Putamen (tissue), 1 donor: Measurements from ENCODE around the gene AFTPH.

Experiments
- DNase-seq: peaks from one replicate; pipeline ENCODE4 v3.0.0-alpha.2; 2016; ENCODE audit warnings: low spot score

AFTPH gene

GRCh38 chr2:64540615-64541014 is 16.5 kb downstream of the AFTPH start:
- DNase-seq = no peak

- no peak for DNase-seq
Measured at GRCh38 chr2:64541547-64541946, 17.4 kb downstream of the AFTPH start.

GRCh38 chr2:64542071-64543007 is 18.2 kb downstream of the AFTPH start:
- DNase-seq = no peak

DNA sequence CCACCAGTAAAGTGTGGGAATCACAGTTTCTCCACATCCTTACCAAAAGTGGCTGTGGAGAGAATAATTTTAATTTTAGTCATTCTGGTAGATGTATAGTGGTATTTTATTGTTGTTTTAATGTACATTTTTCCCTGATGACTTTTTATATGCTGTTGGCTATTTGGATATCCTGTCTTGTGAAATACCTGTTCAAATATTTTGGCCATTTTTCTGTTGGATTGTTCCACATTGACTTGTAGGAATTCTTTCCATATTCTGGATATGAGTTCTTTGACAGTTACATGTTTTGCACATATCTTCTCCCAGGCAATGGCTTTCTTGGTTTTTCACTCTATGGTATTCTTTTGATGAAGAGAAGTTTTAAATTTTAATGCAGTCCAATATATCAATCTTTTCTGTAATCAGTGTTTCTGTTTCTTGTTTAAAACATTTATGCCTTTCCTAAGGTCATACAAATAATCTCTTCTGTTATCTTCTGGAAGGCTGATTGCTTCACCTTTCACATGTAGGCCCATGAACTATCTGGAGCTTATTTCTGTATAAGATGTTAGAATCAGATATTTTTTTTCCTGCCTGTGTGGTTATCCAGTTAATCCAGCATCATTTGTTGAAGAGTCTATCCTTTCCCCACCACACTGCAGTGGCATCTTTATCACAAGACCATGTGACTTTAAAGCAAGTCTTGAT is 19.0 kb downstream of the AFTPH start:
- no peak for DNase-seq

- no peak for DNase-seq
Measured at GRCh38 chr2:64548761-64549160, 24.6 kb downstream of the AFTPH start.

DNA sequence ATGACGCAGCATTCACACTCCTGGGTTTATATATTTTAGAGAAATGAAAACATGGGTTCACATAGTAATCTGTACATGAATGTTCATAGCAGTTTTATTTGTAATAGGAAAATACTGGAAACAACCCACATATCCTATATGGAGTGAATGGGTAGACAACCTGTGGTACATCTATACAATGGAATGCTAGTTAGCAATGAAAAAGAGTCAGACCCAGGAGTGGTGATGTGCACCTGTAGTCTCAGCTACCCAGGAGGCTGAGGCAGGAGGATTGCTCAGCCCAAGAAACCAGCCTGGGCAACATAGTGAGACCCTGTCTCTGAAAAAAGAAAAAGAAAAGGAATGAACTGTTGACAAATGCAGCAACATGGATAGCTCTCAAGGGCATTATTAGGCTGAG is 25.9 kb downstream of the AFTPH start:
- no peak for DNase-seq

DNA sequence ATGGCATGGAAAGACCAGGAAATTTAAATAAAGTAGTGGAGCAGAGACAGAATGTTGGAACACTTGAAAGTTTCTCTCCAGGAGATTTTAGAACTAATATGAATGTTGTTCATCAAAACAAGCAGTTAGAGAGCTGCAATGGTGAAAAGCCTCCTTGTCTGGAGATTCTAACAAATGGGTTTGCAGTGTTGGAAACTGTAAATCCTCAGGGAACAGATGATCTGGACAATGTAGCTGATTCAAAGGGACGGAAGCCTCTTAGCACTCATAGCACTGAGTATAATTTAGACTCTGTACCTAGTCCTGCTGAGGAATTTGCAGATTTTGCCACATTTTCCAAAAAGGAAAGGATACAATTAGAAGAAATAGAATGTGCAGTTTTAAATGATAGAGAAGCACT is 27.7 kb downstream of the AFTPH start:
- DNase-seq = no peak

DNA sequence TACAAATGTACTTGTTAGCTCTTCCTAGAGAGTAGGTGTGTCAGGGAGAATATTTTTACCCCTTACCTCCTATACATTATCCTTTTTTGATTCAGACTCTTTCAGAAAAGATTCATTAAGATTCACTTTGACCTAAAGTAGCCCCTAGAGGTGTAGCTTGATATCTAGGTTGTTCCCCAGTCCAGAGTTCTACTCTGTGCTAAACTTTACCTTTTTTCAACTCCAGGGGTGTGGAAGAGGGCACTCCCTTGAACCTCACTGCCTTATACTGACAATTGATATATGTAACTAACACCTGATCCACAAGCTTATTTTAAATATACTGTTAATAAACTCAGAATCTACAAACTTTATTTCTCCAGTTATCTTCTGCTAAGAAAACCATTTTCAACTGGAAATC is 30.0 kb downstream of the AFTPH start:
- no peak for DNase-seq

- DNase-seq = no peak
Measured at GRCh38 chr2:64558445-64559081, 34.4 kb downstream of the AFTPH start.

- DNase-seq = no peak
Measured at GRCh38 chr2:64562148-64562784, 38.1 kb downstream of the AFTPH start.

DNA sequence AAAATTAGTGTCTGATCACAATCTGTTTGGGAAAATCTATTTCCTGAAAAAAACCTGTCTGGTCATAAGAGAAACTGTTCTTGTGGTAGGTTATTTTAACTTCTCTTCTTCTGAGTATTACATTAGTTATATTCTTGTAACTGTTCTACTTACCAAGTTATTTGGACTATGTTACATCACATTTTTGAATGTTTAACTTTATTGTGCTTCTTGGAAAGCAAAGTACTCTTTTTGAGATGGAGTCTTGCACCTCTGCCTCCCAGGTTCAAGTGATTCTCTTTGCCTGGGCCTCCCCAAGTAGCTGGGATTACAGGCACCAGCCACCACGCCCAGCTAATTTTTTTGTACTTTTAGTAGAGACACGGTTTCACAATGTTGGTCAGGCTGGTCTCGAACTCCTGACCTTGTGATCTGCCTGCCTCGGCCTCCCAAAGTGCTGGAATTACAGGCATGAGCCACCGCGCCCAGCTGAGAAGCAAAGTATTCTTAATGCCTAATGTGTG is 39.4 kb downstream of the AFTPH start:
- no peak for DNase-seq

GRCh38 chr2:64565949-64566710 is 42.0 kb downstream of the AFTPH start:
- no peak for DNase-seq

- no peak for DNase-seq
Measured at GRCh38 chr2:64567473-64567872, 43.3 kb downstream of the AFTPH start.

- DNase-seq = no peak
Measured at GRCh38 chr2:64568836-64569235, 44.7 kb downstream of the AFTPH start.

DNA sequence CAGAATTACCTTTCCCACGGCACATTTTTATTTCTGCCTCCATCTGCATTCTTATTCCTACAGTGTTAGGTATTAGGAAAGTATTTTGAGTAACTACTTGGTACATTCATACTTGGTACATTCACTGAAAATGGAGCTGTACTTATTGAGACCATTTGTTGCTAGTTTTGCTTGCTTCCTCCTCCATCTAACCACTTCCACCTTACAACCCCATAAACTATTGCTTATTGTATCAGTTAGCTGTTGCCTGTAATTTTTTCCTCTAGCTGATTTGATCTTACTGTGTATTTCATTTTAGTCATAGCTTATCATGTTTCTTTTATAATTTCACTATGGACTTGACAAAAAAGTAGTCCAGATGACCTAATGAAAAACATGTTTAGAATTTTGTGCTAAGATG is 50.7 kb downstream of the AFTPH start:
- no peak for DNase-seq

DNA sequence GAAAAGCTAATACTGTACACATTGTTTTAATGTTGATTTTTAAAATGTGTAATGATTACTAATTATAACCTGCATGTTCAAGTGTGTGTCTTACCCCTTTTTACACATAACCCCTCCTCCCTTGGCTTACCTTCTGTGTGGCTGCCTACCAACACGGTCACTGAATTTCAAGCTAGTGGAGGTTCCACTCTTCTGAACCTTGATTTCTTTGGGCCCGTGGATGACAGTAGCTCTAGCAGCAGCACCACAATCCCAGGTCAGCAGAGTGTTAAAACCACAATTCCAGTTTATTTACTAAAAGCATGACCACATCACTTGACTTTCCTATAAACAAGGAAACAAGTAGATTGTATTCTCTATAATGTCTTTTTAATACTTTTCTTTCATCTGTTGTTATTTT is 56.9 kb downstream of the AFTPH start:
- DNase-seq = no peak

DNA sequence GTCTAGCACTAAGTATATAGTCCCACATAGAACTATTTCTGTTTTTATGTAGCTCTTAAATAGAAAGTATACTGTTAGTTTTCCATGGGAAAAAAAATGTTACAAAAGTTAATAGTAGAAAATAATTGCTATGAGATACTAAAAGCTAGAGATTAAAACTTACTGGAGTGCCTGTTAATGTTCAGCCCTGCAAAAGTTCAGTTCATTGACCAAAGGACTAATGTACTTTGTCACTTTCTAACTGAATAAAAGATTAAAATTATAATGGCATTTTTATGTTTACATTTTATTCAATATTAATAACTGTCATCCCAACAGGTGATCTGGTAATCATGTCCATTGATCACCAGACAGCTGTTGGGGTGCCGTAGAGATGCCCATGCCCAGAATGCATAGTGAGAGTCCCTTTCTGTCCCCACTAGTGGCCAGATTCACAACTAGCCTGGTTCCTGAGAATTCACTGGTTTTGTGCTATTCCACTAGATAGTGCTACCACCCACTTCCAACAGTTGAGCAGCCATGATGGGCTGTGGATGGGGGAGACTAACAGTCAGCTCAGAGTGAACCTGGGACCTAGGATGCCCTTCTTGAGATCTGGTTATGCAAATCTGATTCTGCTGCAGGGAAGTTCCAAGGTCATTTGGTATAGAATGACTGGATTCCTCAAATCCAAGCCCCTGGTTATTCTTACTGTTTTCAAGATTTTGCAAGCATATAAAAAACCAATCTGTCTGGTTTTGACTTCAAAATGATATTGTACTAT is 57.8 kb downstream of the AFTPH start:
- DNase-seq = no peak

- no peak for DNase-seq
Measured at GRCh38 chr2:64582774-64583340, 58.7 kb downstream of the AFTPH start.

GRCh38 chr2:64586054-64586453 is 61.9 kb downstream of the AFTPH start:
- DNase-seq = no peak

DNA sequence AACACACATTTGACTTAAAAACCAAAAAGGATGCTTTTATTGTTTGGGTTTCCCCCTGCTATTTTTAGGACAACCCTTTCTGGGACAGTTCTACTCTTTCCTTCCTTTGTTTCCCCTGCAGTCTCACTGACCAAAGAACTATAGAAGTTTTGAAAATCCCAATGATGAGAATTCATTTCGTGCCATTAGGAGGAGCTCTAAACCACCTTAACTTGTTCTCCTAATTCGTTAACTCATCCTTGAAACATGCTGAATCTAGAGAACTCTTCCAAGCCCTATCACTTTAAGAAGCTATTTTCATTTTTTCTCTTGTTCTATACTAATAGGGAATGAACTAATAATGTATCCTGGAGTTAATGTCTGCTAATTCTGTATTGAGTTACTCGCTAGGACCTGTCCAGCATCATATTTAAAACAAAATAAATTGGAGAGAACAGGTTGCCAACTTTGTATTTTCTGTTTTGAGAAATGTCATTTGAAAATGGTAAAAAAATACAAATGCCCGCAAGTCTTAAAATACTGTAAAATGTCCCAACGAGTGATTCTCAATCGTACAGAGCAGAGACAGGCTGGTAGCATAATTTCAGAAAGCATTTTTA is 62.9 kb downstream of the AFTPH start:
- DNase-seq = peak; percentile 52
